ENCODE data around the gene SLC39A1. TPM values are rescaled to one million over a fixed set of nuclear protein-coding genes. Genes with fewer than 3 reads are reported as not detected.

SLC39A1 gene
- total and polyA plus RNA-seq, 9 of the 15 experiments (the other 6 are each of a cell fraction or from before 2014, with no cell fraction given): 9.9 to 81.1 (median 62.7) TPM

DNA sequence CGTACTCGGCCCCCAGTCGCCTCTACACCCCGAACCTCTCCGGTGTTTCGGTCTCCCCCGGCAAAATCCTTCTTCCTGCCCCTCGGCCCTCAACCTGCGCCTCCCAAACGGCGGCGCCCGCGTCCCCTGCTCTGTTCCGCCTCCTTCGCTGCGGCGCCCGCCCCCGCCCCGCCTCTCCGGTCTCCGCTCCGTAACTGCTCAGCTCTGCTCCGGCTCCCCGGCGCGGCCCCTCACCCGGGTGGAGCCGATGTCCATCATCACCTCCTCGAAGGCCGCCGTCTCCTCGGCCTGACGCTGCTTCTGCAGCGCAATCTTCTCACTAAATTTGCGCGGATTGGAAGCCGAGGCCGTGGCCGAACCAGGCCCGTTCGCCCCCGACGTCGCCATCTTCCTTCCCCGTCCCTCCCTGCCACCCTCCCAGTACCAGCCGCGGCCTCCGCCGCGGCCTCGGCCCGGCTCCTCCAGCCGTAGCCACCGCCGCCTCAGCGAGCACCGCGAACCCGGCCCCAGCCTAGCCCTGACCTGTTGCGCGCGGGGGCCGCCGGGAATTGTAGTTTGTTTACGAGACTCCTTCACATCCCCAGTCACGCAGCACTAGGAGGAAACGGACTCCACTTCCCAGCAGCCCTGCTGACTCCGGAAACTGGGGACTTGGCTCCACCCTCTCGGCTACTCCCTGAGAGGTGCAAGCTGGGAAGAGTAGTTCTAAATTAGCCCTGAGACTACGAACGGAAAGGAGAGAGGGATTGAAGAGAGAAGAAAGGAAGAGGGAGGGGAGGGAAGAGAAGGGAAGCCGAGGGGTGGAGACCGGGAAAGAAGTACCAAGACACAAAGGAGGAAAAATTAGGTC is 5.0 kb downstream of the SLC39A1 start, which contains the start of gene CRTC2 (continued):
- TF ChIP-seq, protein P1, sequence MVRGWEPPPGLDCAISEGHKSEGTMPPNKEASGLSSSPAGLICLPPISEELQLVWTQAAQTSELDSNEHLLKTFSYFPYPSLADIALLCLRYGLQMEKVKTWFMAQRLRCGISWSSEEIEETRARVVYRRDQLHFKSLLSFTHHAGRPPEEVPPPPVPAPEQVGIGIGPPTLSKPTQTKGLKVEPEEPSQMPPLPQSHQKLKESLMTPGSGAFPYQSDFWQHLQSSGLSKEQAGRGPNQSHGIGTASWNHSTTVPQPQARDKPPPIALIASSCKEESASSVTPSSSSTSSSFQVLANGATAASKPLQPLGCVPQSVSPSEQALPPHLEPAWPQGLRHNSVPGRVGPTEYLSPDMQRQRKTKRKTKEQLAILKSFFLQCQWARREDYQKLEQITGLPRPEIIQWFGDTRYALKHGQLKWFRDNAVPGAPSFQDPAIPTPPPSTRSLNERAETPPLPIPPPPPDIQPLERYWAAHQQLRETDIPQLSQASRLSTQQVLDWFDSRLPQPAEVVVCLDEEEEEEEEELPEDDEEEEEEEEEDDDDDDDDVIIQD (CRISPR knock-in tag; IDR thresholded peaks at IDR 0.05): no peak
- TF ChIP-seq, protein P2, sequence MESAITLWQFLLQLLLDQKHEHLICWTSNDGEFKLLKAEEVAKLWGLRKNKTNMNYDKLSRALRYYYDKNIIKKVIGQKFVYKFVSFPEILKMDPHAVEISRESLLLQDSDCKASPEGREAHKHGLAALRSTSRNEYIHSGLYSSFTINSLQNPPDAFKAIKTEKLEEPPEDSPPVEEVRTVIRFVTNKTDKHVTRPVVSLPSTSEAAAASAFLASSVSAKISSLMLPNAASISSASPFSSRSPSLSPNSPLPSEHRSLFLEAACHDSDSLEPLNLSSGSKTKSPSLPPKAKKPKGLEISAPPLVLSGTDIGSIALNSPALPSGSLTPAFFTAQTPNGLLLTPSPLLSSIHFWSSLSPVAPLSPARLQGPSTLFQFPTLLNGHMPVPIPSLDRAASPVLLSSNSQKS (CRISPR knock-in tag; IDR thresholded peaks at IDR 0.05): no peak
- TF ChIP-seq FOSL1 (tag; conservative IDR thresholded peaks at IDR 0.05) (no peak), MCM7 (IDR thresholded peaks at IDR 0.05) (no peak), ZFP1 (CRISPR knock-in tag; IDR thresholded peaks at IDR 0.05) (no peak), TCF7 (IDR thresholded peaks at IDR 0.05; ENCODE audit: borderline replicate concordance) (0 out of 2 replicates have a peak, but pooled peaks have one; percentile 71), HNRNPK (IDR thresholded peaks at IDR 0.05; ENCODE audit: low read depth, low read length, poor library complexity, severe bottlenecking) (no peak), POLR2B (IDR thresholded peaks at IDR 0.05; ENCODE audit: low read depth, partially characterized antibody) (peak; percentile 61), SMAD4 (CRISPR knock-in tag; conservative IDR thresholded peaks at IDR 0.05) (peak; percentile 66; the same call in 1 of the 2 replicates), CBFB (CRISPR knock-in tag; IDR thresholded peaks at IDR 0.05) (no peak), ZNF217 (CRISPR knock-in tag; IDR thresholded peaks at IDR 0.05) (no peak), ZKSCAN8 (CRISPR knock-in tag; IDR thresholded peaks at IDR 0.05) (no peak), TBL1XR1 (IDR thresholded peaks at IDR 0.05; ENCODE audit: low read length in 2 of 2) (no peak; a peak in 1 of 4 replicates), CBX8 (IDR thresholded peaks at IDR 0.05; ENCODE audit: borderline replicate concordance, extremely low read depth, low read depth, low read length, poor library complexity, severe bottlenecking) (no peak)
- TF ChIP-seq, protein P3, sequence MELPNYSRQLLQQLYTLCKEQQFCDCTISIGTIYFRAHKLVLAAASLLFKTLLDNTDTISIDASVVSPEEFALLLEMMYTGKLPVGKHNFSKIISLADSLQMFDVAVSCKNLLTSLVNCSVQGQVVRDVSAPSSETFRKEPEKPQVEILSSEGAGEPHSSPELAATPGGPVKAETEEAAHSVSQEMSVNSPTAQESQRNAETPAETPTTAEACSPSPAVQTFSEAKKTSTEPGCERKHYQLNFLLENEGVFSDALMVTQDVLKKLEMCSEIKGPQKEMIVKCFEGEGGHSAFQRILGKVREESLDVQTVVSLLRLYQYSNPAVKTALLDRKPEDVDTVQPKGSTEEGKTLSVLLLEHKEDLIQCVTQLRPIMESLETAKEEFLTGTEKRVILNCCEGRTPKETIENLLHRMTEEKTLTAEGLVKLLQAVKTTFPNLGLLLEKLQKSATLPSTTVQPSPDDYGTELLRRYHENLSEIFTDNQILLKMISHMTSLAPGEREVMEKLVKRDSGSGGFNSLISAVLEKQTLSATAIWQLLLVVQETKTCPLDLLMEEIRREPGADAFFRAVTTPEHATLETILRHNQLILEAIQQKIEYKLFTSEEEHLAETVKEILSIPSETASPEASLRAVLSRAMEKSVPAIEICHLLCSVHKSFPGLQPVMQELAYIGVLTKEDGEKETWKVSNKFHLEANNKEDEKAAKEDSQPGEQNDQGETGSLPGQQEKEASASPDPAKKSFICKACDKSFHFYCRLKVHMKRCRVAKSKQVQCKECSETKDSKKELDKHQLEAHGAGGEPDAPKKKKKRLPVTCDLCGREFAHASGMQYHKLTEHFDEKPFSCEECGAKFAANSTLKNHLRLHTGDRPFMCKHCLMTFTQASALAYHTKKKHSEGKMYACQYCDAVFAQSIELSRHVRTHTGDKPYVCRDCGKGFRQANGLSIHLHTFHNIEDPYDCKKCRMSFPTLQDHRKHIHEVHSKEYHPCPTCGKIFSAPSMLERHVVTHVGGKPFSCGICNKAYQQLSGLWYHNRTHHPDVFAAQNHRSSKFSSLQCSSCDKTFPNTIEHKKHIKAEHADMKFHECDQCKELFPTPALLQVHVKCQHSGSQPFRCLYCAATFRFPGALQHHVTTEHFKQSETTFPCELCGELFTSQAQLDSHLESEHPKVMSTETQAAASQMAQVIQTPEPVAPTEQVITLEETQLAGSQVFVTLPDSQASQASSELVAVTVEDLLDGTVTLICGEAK (IDR thresholded peaks at IDR 0.05): peak; percentile 96
- TF ChIP-seq, protein P3 (CRISPR knock-in tag; IDR thresholded peaks at IDR 0.05): no peak
